Adrenal gland (tissue), 5 donors: Measurements from ENCODE around the gene IL20RA.

Experiments
- POLR2A ChIP-seq, 2 donors: fragments of 450-650 bp; IDR thresholded peaks; one replicate each; pipeline ENCODE4 v1.6.1; 2017; ENCODE audit warnings: antibody characterized with exemption in 2 of 2, mild to moderate bottlenecking in 2 of 2, moderate library complexity in 1 of 2
- TF ChIP-seq, protein P1 (sequence below), 6 experiments: fragments of 450-650 bp in 4 of 6; fragments of 200-600 bp in 2 of 6; sonication (generic) in 1 of 6; IDR thresholded peaks; 1 replicate in 5 of 6; 2 replicates in 1 of 6; pipeline versions ENCODE4 v1.5.1 to v1.8.0; 2016 to 2021; ENCODE audit warnings: antibody characterized with exemption in 6 of 6, mild to moderate bottlenecking in 2 of 6, moderate library complexity in 1 of 6
- donor health status: DM: no; HTN: no; CAD: no.

DNA sequence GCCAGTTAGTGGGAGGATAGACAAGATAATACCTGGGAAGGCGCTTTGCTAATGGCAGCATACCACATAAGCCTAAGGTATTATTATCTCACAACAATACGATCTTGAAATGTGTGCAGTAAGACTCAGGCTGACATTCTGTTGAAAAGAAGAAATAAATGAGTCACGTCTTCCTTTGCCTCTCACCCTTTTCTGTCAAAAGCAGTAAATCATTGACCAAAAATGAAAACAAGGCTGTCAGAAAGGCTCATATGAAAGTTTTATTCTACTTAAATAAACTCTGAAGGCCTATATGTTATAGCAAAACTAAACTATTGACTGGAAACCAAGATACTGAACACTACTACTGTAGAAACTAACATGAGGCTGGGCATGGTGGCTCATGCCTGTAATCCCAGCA is 43.1 kb upstream of the IL20RA start:
- no peak for TF ChIP-seq POLR2A (IDR thresholded peaks at IDR 0.05)
- TF ChIP-seq, protein P1, sequence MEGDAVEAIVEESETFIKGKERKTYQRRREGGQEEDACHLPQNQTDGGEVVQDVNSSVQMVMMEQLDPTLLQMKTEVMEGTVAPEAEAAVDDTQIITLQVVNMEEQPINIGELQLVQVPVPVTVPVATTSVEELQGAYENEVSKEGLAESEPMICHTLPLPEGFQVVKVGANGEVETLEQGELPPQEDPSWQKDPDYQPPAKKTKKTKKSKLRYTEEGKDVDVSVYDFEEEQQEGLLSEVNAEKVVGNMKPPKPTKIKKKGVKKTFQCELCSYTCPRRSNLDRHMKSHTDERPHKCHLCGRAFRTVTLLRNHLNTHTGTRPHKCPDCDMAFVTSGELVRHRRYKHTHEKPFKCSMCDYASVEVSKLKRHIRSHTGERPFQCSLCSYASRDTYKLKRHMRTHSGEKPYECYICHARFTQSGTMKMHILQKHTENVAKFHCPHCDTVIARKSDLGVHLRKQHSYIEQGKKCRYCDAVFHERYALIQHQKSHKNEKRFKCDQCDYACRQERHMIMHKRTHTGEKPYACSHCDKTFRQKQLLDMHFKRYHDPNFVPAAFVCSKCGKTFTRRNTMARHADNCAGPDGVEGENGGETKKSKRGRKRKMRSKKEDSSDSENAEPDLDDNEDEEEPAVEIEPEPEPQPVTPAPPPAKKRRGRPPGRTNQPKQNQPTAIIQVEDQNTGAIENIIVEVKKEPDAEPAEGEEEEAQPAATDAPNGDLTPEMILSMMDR (IDR thresholded peaks at IDR 0.05), result no peak
